ENCODE results near the gene NTSR1. TPM values are rescaled to one million over a fixed set of nuclear protein-coding genes. Genes with fewer than 3 reads are reported as not detected.

NTSR1 gene
- total RNA-seq, 1 donor from 2014 or later = not detected

- no peak for DNase-seq
Observed at GRCh38 chr20:62710221-62710885, 1.7 kb downstream of the NTSR1 start.

GRCh38 chr20:62710886-62711702, 2.5 kb downstream of the NTSR1 start:
- no peak for DNase-seq

DNA sequence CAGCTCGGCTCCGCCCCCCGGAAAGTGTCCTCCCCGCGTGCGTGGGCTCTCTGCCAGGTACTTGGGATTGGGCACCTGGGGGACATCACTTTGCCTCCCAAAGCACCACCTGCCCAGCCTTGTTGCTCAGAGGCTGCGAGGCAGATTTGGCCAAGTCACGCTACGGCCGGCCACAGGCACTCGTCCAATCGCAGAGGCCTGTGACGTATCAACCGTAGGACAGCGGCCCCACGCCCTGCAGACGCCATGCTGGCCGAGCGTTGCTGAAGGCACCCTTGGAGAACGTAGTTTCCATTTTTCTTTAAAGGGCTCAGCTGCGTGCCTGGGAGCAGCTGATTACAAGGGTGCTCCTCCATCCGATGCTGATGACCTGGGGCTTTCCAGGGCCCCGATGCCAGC, 3.1 kb downstream of the NTSR1 start:
- no peak for DNase-seq

DNA sequence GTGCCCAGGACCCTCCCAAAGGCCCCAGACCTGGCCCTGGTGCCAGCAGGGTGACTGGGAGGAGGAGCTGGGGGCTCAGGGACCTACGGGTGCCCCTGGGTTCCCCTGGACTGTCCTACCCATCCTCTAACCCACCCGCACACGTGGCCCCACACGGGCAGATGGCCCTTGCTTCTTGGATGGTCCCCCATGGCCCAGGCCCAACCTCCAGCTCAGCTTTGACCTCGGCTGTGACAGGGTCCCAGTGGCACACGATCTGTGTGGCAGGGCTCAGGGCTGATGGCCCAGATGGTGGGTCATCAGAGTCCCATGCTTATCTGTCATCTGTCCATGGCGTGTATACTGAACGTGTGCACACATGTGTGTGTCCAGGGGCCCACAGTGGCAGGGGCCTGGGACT, 4.0 kb downstream of the NTSR1 start:
- DNase-seq = no peak

DNA sequence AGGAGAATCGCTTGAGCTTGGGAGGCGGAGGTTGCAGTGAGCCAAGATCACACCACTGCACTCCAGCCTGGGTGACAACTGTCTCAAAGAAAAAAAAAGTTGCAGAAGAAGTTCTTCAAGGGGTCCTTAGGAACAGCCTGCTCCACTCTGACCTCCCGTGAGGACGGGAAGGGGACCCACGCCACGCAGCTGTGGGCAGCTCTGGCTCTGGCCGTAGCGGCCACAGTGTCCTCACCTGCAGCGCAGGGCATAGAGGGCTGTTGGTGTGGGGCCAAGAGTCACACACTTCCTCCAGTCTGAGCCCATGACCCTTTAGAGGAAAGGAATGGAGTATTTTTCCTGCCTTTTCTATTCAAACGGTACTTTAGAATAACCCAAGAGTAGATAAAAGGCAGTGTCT, 5.4 kb downstream of the NTSR1 start:
- DNase-seq = no peak

DNA sequence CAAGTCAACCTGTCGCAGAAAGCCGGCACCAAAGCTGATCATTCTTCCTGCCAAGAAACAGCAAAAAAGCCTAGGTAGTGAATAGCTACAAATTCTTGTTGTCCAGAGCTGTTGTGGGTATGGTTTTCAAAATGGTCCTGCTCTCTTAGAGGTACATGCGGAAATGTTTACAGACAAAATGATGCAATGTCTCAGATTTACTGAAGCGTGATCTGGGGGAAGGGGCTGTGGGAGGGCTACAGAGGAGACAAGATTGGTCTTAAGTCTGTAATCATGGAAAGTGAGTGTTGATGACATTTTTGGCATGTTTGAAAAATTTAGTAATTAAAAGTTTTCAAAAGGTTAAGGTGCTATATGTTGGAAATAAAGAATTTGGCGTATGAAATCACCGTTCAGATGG, 6.2 kb downstream of the NTSR1 start:
- no peak for DNase-seq

DNA sequence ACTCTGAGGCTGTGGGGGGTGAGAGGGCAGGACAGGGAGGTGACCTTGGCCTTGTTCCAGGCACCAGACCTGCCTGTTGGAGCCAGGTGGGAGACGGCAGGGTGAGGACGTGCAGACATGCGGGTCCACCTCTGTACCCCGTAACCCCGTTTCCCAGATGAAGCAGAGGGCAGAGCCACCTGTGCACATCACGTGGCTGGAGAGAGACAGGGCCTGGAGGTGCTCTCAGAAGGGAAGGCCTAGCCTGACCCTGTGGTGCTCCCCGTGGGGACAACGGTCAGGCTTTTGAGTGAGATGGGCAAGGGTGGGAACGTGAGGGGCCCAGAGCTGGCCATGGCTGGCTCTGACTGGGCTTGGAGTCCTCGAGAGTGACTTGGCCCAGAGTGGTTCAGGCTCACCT, 6.6 kb downstream of the NTSR1 start:
- DNase-seq = no peak

DNA sequence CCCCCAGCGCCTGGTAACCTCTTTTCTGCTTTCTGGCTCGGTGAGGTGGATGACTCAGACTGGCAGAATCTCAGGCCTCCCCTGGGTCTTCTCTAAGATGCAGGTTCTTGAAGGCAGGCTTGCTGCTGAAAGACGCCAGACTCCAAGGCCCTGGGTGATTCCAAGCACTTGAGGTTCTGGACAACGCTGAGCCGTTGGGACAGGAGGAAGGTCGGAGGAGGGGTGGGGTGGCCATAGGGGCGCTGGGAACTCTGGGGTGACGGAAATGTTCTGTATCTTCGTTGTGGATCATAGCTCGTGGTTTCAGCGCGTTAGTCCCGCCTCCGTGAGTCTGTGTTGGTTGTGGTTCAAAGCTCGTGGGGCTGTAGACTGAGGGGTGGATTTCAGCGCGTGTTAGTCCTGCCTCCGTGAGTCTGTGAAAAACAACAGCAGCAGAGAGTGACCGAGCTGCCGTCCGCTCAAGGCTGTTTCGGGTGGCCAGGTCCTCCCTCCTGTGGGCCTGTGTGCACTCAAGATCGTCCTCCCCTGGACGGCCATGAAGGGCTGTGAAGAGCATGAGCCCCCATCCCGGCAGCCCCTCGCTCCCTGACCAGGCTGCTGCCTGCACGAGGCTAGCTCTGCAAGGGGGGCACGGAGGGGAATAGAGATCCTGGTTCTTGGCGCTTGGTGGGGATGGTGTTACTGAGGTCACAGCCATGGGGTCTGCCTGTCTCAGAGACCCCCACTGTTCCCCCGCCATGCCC, 7.7 kb downstream of the NTSR1 start:
- DNase-seq = no peak

DNA sequence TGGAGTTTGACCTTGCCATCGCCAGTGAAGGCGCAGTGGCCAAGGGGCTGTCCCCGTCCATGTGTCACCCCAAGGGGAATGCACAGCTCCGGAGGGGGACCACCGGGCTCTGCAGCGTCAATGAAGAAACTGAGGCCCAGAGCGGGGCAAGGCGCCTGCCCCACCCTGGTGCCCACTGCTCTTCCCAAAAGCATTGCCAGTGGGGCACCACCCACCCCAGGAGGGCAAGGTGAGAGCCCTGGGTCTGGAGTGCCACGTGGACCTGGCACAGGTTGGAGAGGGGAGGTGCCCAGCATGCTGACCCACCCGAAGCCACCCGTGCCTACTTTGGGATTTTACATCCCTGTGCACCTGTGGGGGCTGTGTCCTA, 8.3 kb downstream of the NTSR1 start:
- no peak for DNase-seq

- DNase-seq = no peak
Observed at GRCh38 chr20:62717933-62718332, 9.3 kb downstream of the NTSR1 start.

DNA sequence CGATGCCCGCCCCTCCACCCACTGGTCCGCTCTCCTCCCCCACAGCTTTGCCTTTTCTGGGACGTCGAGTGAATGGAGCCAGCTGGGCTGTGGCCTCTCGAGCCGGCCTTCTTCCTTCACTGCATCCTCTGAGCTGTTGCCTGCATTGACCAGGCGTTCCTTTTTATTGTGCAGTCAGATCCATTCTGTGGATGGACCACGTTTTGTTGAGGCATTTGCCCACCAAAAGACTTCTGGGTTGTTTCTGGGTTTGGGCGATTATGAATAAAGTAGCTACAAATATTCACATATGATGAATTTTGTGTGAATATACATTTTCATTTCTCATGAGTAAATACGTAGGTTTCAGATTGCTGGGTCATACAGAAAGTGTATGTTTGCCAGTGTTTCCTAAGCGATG, 9.9 kb downstream of the NTSR1 start:
- DNase-seq = no peak

- DNase-seq = no peak
Observed at GRCh38 chr20:62719250-62719935, 10.8 kb downstream of the NTSR1 start.

DNA sequence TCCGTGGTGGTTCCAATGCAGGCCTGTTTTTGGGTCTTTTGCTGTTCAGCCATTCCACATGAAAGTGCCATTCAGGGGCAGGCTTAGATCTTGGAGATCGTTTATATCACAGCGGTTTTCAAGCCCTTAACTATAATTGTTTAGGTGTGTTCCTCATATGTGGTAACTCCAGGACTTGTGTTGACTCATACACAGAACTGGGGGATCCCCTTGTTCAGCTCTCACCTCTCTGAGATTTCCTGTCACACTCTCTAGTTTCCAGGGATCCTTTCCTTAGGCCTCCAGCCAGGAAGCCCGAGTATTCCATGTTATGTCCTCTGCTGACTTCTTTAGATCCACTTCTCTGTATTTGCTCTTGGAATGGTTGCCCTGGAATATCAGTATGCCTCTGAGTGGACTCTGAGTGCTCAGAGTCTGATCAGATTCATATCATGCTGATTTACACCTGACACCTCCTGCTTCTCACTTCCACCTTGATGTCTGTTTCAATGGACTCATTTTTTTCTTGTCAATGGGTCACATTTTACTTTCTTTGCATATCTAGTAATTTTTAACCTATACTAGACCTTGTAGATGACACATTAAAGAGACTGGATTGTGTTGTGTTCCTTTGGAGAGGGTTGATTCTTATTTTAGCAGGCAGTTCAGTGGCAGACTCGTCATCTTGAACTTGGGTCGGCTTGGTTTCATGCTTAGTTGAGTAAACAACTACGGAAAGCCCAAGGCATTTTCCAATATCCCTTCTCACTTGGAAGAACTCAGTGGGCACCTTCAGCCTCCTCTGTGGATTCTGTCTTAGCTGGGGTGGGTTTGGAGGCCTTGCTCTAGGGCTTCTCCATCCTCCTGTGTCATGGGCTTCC, 13.1 kb downstream of the NTSR1 start:
- no peak for DNase-seq

DNA sequence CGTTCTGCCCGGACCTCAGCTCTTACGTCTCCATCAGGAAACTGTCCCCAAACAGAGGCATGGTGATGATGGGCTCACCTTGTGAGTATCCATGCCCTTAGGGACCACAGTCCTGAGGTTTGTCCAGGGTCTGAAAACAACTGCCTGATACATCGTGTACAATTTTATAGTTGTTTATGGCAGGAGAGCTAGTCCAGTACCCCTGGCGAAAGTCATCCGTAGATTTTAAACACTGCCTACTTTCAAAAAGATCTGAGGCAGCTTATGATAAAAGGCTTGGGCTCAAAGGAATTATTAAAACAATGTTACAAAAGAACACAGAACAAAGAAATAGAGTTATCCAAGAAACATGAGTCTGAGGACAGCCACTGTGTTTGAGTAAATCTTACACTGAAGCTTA, 14.0 kb downstream of the NTSR1 start:
- DNase-seq = no peak

GRCh38 chr20:62723351-62723750, 14.7 kb downstream of the NTSR1 start:
- peak; percentile 63 for DNase-seq

DNA sequence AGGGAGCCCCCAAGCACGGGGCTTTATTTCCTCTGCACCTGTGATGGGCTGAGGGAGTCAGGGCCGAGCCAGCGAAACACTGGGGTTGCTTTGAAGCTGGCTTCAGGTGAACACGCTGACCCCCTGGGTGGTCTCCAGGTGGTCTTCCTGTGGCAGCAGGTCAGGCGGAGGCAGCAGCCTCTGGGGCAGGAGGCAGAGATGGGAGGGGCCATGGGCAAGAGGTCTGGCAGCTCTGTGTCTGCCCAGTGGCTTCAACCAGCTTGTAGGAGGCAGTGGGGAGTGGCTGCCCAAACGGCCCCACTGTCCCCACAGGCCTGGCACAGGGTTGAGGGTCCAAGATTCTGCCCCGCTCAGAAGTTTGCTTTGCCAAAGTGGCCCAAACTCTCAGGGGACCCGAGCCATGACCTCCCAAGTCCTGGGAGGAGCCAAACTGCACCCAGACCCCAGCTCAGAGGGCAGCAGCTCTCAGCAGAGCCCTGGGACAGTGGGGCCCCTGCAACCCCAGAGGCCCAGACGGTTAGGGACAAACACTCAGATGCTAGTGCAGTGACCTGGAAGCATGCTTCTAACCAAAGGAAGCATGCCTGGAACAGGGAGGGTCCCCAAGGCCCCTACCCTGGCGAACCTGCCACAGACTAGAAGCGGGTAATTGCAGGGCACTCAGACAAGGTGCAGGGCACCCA, 15.3 kb downstream of the NTSR1 start:
- DNase-seq = no peak

DNA sequence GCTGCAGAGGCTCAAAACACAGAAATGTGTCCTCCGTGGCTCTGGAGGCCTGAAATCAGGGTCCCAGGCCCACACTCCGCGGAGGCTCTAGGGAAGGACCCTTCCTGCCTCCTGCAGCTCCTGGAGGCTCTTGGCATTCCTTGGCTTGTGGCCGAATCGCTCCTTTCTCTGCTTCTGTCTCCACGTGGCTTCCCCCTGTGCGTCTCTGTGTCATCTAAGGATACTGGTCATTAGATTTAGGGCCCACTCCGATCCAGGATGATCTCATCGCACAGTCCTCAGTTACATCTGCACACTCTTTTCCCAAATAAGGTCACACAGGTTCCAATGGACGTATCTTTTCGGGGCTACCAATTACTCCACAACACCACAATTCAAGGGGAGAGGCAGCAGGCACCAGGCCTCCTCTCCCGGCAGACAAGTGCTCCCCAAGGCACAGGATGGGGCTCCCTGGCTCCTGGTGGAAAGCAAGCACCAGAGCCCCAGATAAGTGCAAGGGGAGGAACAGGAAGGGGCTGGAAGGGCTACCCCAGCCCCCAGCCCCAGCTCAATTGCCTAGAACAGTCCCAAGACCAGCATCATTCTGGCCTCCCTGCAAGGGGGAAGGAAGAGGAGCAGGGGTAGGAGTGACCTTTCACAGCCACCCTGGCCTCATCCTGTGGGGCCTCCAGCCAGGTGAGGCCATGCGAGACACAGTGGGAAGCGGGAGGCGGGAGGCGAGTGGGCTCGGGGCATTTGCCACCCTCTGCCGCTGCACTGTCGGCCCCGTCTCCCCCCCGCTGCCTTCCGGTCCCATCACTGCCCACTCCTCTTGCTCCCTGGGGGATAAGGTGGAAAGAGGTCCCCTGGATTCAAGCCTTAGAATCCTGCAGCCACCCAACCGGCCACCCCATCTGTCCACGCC, 16.3 kb downstream of the NTSR1 start:
- no peak for DNase-seq

DNA sequence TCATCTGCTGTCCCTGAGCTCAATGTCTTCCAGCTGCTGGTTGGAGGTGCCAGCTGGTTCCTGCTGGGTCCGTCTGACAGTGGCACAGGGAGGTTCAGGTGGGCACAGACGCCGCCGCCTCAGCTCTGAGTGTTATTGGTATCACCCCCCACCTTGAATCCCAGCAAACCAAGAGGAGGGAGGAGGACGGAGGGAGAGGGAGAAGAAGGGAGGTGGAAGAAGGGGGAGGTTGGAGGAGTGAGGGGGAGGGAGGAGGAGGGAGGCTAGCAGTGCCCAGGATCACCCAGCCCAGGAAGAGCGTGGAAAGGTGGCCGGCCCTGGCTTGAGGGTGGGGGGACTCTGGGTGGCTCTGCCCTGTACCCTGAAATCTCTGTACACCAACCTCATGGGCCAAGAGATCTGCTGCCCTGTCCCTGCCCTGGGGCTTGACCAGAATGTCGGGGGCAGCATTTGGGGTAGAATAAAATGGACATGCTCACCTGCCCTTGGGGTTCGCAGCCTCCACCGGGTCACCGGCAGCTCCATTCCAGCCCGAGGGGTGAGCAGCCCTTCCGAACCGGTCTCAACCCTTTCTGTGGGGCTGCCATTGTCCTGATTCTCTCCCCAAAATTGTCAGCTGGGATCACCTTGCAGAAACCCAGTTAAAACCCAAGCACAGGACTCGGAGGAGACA, 17.1 kb downstream of the NTSR1 start:
- DNase-seq = no peak

DNA sequence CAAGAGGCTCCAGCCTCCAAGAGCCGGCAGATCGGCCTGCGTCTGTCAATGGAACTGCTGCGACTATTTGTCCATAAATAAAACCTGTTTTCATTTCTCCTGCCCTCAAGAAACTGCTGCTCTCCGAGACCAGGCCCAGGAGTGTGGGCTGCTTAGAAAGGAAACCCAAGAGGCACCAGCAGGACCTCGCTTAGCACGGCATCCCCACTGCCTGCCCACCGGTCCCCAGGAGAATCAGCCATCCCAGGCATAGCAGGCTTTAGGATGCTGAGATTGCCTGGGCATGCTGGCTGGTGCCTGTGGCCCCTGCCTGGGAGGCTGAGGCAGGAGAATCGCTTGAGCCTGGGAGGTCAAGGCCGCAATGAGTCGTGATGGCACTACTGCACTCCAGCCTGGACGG, 17.6 kb downstream of the NTSR1 start:
- no peak for DNase-seq
